NCI-H2107 treated with DMSO at 0.1 percent for 48 hours (cell line): ENCODE data around the gene HTN3.
"Not testable (repeated sequence)": the region's sequence is repeated elsewhere in the genome, so short reads cannot be mapped to it uniquely, and the experiment has no call there.

ENCODE experiments used
- DNase-seq: peaks from one replicate; lab custom pipeline; 2025; ENCODE audit not compliant: unreplicated experiment; lab: John Stamatoyannopoulos, UW

HTN3 gene

DNA sequence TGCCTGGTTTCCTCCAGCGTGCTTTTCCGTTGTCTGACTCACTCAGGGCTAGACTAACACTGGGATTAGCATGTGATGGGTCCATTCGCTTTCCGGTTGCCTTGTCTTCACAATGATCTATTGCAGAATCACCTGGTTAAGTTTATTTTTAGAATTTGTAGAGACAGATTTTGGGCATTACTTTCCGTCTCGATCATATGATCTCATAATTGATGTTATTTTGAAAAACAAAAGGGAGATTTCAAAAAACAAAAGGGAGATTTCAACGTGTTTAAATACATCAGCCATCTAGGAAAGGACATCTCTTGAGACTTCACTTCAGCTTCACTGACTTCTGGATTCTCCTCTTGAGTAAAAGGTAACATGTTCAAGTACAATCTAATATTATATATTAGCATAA lies at the start of gene HTN3:
TSS of gene HTN3 (plus strand) at position 301 of the 400 bp plus-strand sequence. CDS start 2,282 bp downstream, outside the sequence.
- DNase-seq, result not testable (repeated sequence)

- peak; percentile 50 for DNase-seq
Observed at GRCh38 chr4:69984030-69984443, 44.2 kb upstream of the HTN3 start.

DNA sequence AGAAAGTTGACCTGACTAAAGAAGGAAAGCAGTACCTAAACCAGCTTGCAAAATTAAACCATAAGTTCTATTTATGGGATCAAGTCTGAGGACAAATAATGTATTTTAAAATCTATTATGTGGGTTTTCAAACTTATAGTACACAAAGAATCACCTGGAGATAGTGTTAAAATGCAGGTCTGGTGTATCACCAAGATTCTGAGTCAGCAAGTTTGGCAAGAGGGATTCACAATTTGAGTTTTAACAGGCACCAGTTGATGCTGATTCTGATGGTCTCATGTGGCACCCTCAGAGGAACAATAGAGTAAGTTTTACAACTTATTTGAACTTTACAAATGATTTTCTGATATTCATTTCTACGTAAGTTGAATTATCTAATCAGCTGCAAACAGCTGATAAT lies 41.6 kb upstream of the HTN3 start:
- DNase-seq, result no peak

DNA sequence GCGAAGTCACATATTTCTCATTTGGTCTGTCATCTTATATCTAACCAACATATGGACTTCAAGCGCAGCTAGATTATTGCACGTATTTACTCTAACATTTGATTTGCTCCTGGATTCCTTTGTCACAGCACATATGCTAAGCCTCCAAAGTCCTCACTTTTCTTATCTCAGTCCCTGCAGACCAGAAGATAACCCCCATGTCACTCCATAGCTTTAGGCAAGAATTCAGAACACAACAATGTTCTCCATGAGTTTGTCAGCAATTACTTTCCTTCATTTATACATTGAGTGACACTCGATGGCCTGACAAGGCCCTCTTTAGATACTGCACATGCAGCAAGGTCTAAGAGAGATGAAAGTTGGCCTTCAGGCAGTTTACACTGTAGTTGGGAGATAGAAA lies 37.2 kb upstream of the HTN3 start:
- DNase-seq, result no peak

DNA sequence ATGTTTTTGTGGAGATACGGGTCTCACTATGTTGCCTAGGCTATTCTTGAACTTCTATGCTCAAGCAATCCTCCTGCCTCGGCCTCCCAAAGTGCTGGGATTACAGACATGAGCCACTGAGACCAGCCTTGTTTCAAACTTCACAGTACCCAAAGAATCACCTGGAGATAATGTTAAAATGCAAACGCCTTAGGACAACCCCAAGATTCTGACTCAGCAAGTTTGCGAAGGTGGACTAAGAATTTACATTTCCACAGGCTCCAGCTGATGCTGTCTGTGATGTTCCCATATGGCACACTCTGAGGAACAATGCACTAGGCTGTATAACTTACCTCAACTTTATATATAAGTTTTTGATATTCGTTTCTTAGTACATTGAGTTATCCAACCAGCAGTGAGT lies 33.5 kb upstream of the HTN3 start:
- DNase-seq, result no peak

- no peak for DNase-seq
Observed at GRCh38 chr4:69995526-69996016, 32.7 kb upstream of the HTN3 start, which contains the start of gene STATH. Gene STATH (plus strand): TSS chr4:69995966. CDS start chr4:69998438, 2,472 bp downstream.

DNA sequence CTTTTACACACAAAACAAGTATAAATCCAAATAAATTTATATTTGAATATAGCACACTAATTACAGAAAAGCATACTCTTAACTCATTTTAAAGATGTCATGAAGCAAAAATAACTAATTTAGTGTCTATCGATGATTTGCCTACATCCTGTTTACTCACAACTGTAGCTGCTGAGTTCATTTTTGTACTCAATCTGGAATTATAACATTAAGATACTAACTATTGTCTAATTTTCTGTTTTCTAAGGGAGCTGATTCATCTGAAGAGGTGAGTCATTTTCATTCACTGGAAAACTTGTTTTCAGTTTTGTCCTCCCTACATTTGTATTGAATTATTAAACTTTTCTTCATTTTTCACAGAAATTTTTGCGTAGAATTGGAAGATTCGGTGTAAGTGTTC lies 28.8 kb upstream of the HTN3 start:
- DNase-seq, result no peak

- DNase-seq, result no peak
Observed at GRCh38 chr4:70000711-70001110, 27.5 kb upstream of the HTN3 start.

- DNase-seq, result no peak
Observed at GRCh38 chr4:70002507-70002906, 25.8 kb upstream of the HTN3 start.

GRCh38 chr4:70008771-70009170 lies 19.5 kb upstream of the HTN3 start:
- DNase-seq, result no peak

- DNase-seq, result not testable (repeated sequence)
Observed at GRCh38 chr4:70019006-70019405, 9.3 kb upstream of the HTN3 start.

GRCh38 chr4:70023218-70023617 lies 5.0 kb upstream of the HTN3 start:
- DNase-seq, result no peak

GRCh38 chr4:70027011-70027410 lies 1.2 kb upstream of the HTN3 start:
- no peak for DNase-seq

DNA sequence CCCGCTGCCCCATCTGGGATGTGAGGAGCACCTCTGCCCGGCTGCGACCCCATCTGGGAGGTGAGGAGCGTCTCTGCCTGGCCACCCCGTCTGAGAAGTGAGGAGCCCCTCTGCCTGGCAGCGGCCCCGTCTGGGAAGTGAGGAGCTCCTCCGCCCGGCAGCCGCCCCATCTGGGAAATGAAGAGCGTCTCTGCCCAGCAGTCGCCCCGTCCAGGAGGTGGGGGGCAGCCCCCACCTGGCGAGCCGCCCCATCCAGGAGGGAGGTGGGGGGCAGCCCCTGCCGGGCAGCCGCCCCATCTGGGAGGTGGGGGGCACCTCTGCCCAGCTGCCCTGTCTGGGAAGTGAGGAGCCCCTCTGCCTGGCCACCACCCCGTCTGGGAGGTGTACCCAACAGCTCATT lies 9.3 kb downstream of the HTN3 start:
- not testable (repeated sequence) for DNase-seq

GRCh38 chr4:70039928-70040327 lies 11.7 kb downstream of the HTN3 start:
- not testable (repeated sequence) for DNase-seq

GRCh38 chr4:70041652-70042286 lies 13.5 kb downstream of the HTN3 start:
- DNase-seq, result no peak

DNA sequence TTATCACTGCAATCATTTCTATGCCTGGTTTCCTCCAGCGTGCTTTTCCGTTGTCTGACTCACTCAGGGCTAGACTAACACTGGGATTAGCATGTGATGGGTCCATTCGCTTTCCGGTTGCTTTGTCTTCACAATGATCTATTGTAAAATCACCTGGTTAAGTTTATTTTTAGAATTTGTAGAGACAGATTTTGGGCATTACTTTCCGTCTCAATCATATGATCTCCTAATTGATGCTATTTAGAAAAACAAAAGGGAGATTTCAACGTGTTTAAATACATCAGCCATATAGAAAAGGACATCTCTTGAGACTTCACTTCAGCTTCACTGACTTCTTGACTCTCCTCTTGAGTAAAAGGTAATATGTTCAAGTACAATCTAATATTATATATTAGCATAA lies 21.9 kb downstream of the HTN3 start, which contains the start of gene HTN1:
TSS of gene HTN1 (plus strand) at position 301 of the 400 bp plus-strand sequence. CDS start 2,639 bp downstream, outside the sequence.
- DNase-seq, result not testable (repeated sequence)

DNA sequence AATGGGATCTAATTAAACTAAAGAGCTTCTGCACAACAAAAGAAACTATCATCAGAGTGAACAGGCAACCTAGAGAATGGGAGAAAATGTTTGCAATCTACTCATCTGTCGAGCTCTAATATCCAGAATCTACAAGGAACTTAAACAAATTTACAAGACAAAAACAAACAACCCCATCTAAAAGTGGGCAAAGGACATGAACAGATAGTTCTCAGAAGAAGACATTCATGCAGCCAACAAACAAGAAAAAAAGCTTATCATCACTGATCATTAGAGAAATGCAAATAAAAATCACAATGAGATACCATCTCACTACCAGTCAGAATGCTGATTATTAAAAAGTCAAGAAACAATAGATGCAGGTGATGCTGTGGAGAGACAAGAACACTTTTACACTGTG lies 28.3 kb downstream of the HTN3 start:
- not testable (repeated sequence) for DNase-seq

DNA sequence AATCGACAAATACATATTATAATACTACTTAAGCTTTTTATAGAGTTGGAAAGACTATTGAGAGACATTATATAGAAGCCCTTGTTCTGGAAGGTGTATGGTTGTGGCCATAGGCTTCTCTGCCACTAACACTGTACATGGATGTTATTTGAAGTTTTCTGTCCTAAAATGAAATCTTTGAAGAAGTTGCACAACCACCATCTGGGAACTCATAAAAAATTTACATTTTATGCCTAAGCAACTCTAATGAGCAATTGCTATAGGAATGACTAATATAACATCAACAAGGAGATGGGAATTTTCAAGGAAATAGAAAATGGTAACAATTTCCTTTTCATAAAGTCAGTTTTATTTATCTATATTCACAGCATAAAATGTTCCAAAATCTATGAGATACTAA lies 29.4 kb downstream of the HTN3 start:
- DNase-seq, result no peak

DNA sequence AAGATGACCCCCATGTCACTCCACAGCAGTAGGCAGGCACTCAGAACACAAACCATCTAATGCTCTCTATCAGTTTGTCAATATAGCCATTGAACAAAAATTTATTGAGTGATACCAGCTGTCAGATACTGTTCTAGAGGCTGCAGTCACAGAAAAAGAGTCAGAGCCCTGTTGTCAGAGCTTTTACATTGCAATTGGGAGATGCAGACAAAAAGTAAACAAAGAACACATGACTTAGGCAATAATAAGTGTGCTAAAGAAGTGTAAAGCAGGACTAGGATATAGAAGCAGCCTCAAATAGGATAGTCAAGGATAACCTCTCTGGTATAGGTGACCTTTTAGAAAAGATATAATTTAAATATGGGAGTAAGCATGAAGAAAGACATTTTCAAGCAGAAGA lies 30.9 kb downstream of the HTN3 start:
- DNase-seq, result no peak

GRCh38 chr4:70062000-70062399 lies 33.7 kb downstream of the HTN3 start:
- no peak for DNase-seq

GRCh38 chr4:70080205-70080604 lies 51.9 kb downstream of the HTN3 start:
- no peak for DNase-seq
